ENCODE results near the gene EPB41L4A. TPM values are rescaled to one million over a fixed set of nuclear protein-coding genes. Genes with fewer than 3 reads are reported as not detected.

The EPB41L4A gene
- total RNA-seq, 1 donor = 0.86 TPM

GRCh38 chr5:112412346-112412745 lies 6.7 kb downstream of the EPB41L4A start:
- TF ChIP-seq CTCF (IDR thresholded peaks at IDR 0.05; ENCODE audit: insufficient read depth, low read depth, low read length) = no peak
- DNase-seq (ENCODE audit: low read depth) = no peak
- no peak overlapping the region for H3K4me3 ChIP-seq (ENCODE audit: low read depth, low read length)

GRCh38 chr5:112411903-112412302 lies 7.2 kb downstream of the EPB41L4A start:
- DNase-seq (ENCODE audit: low read depth) = no peak
- H3K4me3 ChIP-seq (ENCODE audit: low read depth, low read length) = no peak overlapping the region
- TF ChIP-seq CTCF (IDR thresholded peaks at IDR 0.05; ENCODE audit: insufficient read depth, low read depth, low read length) = no peak

- no peak for TF ChIP-seq CTCF (IDR thresholded peaks at IDR 0.05; ENCODE audit: insufficient read depth, low read depth, low read length)
- DNase-seq (ENCODE audit: low read depth) = no peak
- no peak overlapping the region for H3K4me3 ChIP-seq (ENCODE audit: low read depth, low read length)
These were observed 11.4 kb downstream of the EPB41L4A start for GRCh38 chr5:112407666-112408065.

- no peak overlapping the region for H3K4me3 ChIP-seq (ENCODE audit: low read depth, low read length)
- DNase-seq (ENCODE audit: low read depth) = no peak
- no peak for TF ChIP-seq CTCF (IDR thresholded peaks at IDR 0.05; ENCODE audit: insufficient read depth, low read depth, low read length)
These were observed 11.8 kb downstream of the EPB41L4A start for GRCh38 chr5:112407240-112407639.

GRCh38 chr5:112403069-112403468 lies 16.0 kb downstream of the EPB41L4A start:
- TF ChIP-seq CTCF (IDR thresholded peaks at IDR 0.05; ENCODE audit: insufficient read depth, low read depth, low read length) = no peak
- no peak for DNase-seq (ENCODE audit: low read depth)
- H3K4me3 ChIP-seq (ENCODE audit: low read depth, low read length) = no peak overlapping the region

GRCh38 chr5:112401924-112402323 lies 17.2 kb downstream of the EPB41L4A start:
- no peak overlapping the region for H3K4me3 ChIP-seq (ENCODE audit: low read depth, low read length)
- TF ChIP-seq CTCF (IDR thresholded peaks at IDR 0.05; ENCODE audit: insufficient read depth, low read depth, low read length) = no peak
- no peak for DNase-seq (ENCODE audit: low read depth)

- TF ChIP-seq CTCF (IDR thresholded peaks at IDR 0.05; ENCODE audit: insufficient read depth, low read depth, low read length) = no peak
- H3K4me3 ChIP-seq (ENCODE audit: low read depth, low read length) = no peak overlapping the region
- DNase-seq (ENCODE audit: low read depth) = no peak
These were observed 21.4 kb downstream of the EPB41L4A start for GRCh38 chr5:112397690-112398089.
